ENCODE data around the gene UNC5B. TPM values are rescaled to one million over a fixed set of nuclear protein-coding genes. Genes with fewer than 3 reads are reported as not detected.
A peak's percentile ranks its signal among the peaks of the same experiment; 100 is the strongest.

UNC5B gene
- total and polyA plus RNA-seq, 2 donors from 2014 or later, result 5.5 to 22.6 TPM

DNA sequence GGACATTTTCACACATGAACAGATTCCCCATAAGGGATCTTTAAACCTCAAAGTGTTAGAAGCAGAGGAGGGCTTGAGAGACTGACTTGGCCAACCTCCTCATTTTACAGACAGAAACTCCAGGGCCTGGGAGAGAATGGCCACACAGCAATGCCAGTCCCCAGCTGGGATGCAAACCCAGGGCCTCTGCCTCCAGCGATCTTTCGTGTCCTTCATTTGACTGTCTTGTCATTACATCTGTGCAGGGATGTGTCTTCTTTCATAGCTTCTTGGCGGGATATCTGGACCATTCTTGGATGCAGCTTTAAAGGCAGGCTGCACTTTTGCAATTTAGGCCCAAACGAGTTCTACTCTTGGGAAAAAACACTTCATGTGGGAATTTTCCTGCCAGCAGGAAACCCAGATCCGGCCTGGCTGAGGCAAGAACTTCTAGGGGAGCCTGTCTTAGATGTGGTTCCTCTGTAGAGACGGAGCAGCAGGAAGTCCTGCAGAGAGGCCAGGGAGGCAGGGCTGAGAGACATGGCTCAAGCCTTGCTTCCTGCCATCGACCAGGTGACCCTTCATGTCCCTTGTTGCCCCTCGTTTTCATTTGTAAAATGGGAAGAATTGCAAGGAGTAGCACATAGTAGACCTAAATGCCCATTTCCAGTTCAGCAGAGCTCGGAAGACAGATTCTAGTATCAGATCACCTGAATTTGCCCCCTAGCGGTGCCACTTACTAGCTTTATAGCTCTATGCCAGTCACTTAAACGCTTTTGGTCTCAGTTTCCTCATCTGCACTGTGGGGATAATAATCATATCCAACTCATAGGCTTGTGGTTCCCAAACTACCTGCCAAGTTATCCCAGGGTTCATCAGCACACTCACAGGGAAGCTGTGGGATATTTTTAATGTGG is 62.8 kb downstream of the UNC5B start:
- DNase-seq, result no peak
- Histone ChIP-seq H3K9ac (ENCODE audit: low read length in 3 of 3) (no peak overlapping the region), H3K27me3 (ENCODE audit: control insufficient read depth, insufficient read depth, low read length) (no peaks in the 10 kb centered on the region), H3K36me3 (ENCODE audit: control insufficient read depth in 2 of 3, insufficient read depth in 3 of 3, low read length in 3 of 3) (no peaks in the 10 kb centered on the region), H3K4me1 (ENCODE audit: control insufficient read depth in 2 of 3, insufficient read depth in 2 of 3, low read depth in 1 of 3, low read length in 3 of 3) (peaks cover 0 to 24% (median 6%) of the 10 kb centered on the region in 3 donors), H3K27ac (ENCODE audit: low read depth in 2 of 2, low read length in 2 of 2) (no peak overlapping the region), H3K4me3 (ENCODE audit: low read length in 3 of 3) (no peak overlapping the region), H3K9me3 (ENCODE audit: control insufficient read depth in 2 of 3, insufficient read depth in 1 of 3, low read length in 3 of 3) (no peaks in the 10 kb centered on the region)
- FAIRE-seq, result no peak
- TF ChIP-seq, protein P1, sequence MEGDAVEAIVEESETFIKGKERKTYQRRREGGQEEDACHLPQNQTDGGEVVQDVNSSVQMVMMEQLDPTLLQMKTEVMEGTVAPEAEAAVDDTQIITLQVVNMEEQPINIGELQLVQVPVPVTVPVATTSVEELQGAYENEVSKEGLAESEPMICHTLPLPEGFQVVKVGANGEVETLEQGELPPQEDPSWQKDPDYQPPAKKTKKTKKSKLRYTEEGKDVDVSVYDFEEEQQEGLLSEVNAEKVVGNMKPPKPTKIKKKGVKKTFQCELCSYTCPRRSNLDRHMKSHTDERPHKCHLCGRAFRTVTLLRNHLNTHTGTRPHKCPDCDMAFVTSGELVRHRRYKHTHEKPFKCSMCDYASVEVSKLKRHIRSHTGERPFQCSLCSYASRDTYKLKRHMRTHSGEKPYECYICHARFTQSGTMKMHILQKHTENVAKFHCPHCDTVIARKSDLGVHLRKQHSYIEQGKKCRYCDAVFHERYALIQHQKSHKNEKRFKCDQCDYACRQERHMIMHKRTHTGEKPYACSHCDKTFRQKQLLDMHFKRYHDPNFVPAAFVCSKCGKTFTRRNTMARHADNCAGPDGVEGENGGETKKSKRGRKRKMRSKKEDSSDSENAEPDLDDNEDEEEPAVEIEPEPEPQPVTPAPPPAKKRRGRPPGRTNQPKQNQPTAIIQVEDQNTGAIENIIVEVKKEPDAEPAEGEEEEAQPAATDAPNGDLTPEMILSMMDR (IDR thresholded peaks at IDR 0.05; ENCODE audit: borderline replicate concordance, extremely low read depth, insufficient read depth), result no peak
- intact Hi-C loops (cut with DNase I), result no loop called here

DNA sequence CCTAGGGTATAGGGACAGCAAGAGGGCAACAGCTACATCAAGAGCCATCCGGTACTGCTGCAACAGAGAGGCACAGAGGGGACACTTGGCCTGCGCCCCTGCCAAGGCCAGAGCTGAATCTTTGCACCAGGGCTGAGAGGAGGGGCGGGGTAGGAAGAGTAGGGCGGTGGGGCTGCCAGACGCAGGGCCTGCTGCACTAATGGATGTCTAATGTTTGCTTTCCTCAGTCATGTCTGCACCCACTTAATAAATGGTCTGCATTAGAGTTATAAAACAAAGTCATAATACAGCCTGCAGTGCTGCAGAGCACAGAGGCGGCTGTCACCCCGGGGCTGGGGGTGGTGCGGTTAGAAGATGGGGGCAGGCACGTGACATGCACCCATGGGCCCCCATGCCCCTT is 64.5 kb downstream of the UNC5B start:
- Histone ChIP-seq H3K9me3 (ENCODE audit: control insufficient read depth in 2 of 3, insufficient read depth in 1 of 3, low read length in 3 of 3) (no peaks in the 10 kb centered on the region), H3K36me3 (ENCODE audit: control insufficient read depth in 2 of 3, insufficient read depth in 3 of 3, low read length in 3 of 3) (no peaks in the 10 kb centered on the region), H3K27ac (ENCODE audit: low read depth in 2 of 2, low read length in 2 of 2) (no peak overlapping the region), H3K4me3 (ENCODE audit: low read length in 3 of 3) (no peak overlapping the region), H3K4me1 (ENCODE audit: control insufficient read depth in 2 of 3, insufficient read depth in 2 of 3, low read depth in 1 of 3, low read length in 3 of 3) (peaks cover 0 to 22% (median 6%) of the 10 kb centered on the region in 3 donors), H3K27me3 (ENCODE audit: control insufficient read depth, insufficient read depth, low read length) (no peaks in the 10 kb centered on the region), H3K9ac (ENCODE audit: low read length in 3 of 3) (no peak overlapping the region)
- TF ChIP-seq, protein P1 (IDR thresholded peaks at IDR 0.05; ENCODE audit: borderline replicate concordance, extremely low read depth, insufficient read depth), result no peak
- FAIRE-seq (no peak), DNase-seq (no peak)
- intact Hi-C loops (cut with DNase I), result no loop called here

DNA sequence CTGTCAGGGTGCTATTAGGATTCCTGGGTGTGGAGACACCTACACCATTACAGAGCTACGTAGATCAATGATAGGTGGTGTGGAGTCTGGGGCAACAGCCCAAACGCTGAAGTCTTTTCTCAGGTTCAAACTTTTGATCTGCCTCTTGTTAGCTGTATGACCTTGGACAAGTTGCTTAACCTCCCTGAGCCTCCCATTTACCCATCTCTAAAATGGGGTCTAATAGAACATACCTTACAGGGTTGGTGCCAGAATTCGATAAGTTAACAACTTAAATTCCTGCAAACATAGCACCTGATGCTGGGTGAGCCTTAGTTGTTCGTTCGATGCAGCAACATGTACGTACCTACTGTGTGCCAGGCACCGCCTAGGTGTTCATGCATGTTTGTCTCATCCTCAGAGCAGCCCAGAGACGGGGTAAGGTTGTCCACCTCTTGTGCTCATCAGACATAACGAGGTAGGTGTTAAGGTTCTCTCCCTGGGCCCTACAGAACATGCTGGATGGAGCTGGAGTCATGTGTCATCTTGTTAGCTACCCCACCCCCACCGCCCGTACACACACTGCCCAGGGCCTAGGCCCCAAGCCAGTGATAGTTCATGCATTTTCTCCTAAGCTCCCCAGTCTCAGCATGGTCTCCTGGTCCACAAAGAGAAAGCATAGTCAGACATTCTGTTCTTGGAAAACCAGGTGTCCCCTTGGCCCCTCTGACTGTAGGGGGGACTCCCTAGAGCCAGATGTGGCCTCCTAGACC is 65.7 kb downstream of the UNC5B start:
- H3K27ac ChIP-seq (ENCODE audit: low read depth in 2 of 2, low read length in 2 of 2), result peak overlapping the region in 1 of 2 donors; percentile 73
- FAIRE-seq (no peak), DNase-seq (no peak)
- intact Hi-C loops (cut with DNase I), result no loop called here
- H3K27me3 ChIP-seq (ENCODE audit: control insufficient read depth, insufficient read depth, low read length), result no peaks in the 10 kb centered on the region
- TF ChIP-seq, protein P1 (IDR thresholded peaks at IDR 0.05; ENCODE audit: borderline replicate concordance, extremely low read depth, insufficient read depth), result no peak
- no peak overlapping the region for H3K9ac ChIP-seq (ENCODE audit: low read length in 3 of 3)
- no peaks in the 10 kb centered on the region for H3K9me3 ChIP-seq (ENCODE audit: control insufficient read depth in 2 of 3, insufficient read depth in 1 of 3, low read length in 3 of 3)
- peaks cover 0 to 18% (median 6%) of the 10 kb centered on the region in 3 donors for H3K4me1 ChIP-seq (ENCODE audit: control insufficient read depth in 2 of 3, insufficient read depth in 2 of 3, low read depth in 1 of 3, low read length in 3 of 3)
- H3K36me3 ChIP-seq (ENCODE audit: control insufficient read depth in 2 of 3, insufficient read depth in 3 of 3, low read length in 3 of 3), result no peaks in the 10 kb centered on the region
- H3K4me3 ChIP-seq (ENCODE audit: low read length in 3 of 3), result no peak overlapping the region

Measured in kidney (tissue), 14 donors.